GM18498 (cell line): ENCODE results near the gene ALX4.

Experiments
- ATAC-seq: cut with Tn5 transposase; IDR thresholded peaks from one replicate; pipeline ENCODE4 v1.9.1; 2021; ENCODE audit warnings: mild to moderate bottlenecking, moderate library complexity; ENCODE audit not compliant: unreplicated experiment

The ALX4 gene

DNA sequence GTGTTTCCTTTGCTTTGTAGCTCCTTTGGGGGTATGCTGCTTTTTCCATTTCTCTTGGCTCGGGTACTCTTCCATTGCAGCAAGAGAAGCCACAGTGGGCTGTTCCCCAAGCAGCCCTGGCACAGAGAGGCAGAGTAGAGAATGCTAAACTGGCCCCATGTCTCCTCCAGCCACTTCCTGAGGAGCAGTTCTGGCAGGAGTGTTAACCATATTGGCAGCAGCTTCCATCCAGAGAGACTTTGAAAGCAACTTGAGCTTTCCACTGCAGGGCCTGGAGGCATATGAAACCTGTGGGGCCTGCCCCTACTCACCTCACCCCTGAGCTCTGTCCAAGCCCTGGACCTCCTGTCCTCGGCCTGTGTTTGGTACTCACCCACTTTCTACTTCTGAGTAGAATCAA, 61.8 kb downstream of the ALX4 start:
- ATAC-seq, result no peak

DNA sequence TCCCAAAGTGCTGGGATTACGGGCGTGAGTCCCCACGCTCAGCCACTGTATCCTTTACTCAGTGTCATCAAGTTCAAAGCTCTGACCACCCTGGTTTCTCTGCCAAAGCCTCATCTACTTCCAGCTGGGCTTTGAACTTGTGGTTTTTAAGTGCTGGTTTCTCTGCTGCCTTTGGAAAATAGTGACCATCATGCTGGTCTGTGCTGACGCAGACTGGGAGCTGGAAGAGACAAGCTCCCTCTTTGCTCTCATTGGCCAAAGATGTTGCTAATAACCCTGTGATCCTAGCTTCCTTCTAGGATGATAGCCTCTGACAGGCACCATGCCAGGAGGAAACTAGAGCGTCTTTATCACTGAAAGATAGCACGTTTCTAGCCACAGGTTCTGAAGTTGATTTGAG, 62.4 kb downstream of the ALX4 start:
- no peak for ATAC-seq

DNA sequence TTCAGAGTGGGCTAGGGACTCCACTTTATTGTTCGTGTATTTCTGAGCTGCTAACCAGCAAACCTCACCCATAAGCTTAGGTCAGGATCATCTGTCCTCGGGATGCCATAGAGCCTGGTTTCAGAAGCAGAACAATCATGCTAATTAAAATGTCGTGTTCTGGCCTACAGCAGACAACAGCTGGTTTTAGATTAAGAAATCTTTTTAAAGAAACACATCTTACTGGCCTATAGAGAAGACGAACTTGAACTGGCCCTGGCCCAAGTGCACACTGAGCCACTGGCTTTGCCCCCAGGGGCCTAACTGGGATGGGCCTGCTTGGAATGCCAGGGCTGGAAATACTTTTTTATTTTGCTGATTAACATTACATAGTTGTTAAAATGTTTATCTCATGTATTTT, 63.2 kb downstream of the ALX4 start:
- ATAC-seq, result no peak

DNA sequence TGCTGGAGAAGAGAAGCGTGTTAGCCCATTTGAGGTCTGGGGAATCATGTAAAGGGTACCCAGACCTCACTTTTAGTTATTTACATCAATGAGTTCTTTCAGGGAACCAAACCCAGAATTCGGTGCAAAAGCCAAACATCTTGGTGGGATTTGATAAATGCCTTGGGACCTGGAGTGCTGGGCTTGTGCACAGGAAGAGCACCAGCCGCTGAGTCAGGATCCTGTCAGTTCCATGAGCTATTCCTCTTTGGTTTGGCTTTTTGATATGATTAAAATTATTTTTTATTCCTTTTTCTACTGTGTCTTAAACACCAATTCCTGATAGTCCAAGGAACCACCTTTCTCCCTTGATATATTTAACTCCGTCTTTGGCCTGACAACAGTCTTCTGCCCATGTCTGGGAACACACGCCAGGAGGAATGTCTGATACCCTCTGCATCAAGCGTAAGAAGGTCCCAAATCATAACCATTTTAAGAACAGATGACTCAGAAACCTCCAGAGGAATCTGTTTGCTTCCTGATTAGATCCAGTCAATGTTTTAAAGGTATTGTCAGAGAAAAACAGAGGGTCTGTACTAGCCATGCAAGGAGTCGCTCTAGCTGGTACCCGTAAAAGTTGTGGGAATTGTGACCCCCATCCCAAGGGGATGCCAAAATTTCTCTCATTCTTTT, 65.2 kb downstream of the ALX4 start:
- no peak for ATAC-seq

DNA sequence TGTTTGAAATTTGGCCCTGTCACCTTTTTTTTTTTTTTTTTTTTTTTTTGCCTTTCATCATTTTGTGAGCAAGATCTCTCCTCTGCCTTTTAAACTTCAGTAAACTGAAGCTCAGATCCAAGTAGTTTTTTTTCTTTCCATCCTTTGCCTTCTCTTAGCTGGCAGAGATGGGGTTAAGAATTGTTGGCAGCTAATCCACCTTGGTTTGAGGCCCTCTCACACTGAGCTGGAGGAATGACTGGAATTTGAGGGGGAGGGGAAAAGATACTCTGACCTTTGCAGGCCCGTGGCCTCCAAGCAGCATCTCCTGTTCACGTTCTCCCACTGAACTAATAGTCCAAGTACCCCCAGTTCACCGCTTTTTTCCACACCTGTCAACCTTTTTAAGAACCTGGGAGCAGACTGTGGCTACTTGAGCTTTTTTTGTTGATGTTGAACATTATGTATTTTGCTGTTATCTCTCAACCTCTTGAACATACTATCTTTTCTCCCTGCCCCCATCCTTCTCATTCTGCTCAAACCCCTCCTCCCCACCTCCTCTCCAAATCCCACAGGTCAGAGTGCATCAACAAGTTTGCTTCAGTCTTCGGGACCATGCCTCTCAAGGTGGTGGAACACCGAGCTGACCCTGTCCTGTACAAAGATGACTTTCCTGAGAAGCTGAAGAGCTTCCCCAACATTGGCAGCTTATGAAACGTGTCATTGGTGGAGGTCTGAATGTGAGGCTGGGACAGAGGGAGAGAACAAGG, 66.2 kb downstream of the ALX4 start:
- ATAC-seq, result no peak

DNA sequence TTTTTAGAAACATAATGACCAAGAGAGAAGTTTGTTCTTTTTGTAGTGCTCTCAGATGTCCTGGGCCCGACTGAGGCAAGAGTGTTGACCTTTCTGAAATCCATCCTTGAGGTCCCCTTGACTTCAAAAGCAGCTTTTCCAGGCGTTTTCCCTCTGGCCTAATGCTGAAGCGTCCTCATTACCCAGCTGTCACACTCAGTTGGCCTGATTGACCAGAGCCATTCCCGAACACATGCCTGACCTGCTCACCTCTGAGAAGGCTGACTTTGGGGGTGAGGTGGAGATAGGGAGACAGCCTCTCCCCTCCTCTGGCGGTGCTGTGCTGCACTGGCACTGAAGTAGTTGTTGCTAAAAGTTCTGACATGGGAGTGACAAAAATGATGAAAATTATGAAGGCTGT, 66.9 kb downstream of the ALX4 start:
- ATAC-seq, result no peak

DNA sequence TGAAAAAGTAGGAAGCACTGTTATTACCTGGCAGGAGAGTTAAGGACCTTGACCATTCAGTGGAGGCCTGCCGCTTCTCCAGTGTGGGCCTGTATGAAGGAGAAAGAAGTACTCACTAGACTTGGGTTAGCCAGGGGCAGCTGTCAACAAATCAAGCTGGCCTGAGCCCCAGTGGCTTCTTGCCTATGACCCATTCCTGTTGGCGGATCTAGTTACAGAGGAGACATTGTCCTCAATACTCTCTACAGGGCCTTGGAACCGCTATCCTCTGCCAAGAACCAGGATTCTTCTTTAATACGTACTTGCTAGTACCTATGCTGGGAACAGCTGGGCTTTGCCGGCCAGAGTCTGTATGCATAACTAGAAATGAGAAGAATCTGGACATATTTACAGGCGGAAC, 68.1 kb downstream of the ALX4 start:
- ATAC-seq, result no peak

DNA sequence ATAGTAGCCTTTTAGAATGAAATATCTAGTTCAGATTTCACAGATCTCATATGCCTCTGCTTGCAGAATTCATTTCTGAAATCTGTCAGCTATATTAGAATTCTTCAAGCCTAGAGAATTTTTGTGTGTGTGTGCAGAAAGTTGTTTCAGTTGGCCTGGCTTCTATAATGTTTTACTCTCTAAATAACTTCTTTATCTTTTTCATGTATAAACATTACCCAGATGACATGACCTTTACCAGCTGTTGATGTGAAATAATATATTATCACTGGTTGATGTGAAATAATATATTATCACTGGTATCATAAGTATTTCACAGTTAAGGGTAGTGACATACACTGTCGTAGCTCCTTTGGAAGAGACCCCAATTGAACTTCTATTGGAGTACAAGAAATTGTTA, 72.8 kb downstream of the ALX4 start:
- no peak for ATAC-seq

DNA sequence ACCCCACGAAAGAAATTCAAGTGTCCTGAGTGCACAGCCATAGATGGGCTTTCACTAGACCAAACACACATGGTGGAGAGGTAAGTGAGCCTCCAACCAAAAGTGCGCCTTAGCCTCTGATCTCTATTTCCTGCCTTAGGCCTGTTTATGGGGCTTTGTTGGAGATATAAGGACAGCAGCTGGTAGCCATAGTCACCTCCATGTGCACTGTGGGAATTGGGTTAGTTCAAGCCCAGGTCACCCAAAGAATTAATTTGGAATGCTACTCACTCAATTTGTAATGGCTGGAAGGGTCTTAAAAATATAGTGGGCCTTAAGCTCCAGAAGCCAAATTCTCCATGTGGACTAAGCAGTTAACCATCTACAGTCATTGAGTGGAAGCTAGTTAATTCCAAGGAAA, 73.6 kb downstream of the ALX4 start:
- ATAC-seq, result no peak

DNA sequence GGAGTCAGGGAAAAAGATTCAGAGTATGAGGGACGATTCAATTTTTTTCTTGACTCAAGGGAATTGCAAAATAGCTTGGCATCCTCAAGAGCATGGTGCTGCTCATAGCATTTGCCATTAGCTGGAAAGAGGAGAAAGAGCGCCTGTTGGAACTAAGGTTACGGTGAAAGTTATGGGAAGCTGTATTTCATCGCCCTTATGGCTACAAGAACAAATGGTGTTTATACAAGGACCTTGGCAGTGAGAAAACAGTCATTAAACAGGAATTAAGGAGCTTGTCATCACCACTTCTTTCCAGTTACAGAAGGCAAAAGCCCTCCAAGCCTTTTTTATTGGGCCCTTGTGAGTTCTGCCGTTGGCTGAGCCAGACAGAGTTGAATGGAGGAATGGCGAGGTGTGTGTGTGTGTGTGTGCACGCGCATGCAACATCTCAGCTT, 74.2 kb downstream of the ALX4 start:
- ATAC-seq, result no peak

DNA sequence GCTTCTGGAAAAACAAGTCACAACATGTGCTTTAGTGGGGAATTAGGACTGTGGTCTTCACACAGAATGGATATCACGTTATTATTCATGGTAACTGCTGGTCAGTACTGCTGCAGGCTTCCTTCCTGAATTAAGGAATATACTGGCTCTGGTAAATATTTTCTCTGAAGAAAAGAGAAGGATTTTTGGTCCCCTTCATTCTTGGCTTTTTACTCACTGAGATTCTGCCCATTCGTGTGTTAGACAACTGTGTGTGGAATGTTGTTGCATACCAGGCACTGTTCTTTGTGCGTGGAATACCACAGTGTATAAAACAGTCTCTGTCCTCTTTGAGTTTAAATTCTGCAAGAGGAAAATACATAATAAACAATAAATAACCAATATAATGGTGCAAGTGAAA, 80.3 kb downstream of the ALX4 start:
- ATAC-seq, result no peak

DNA sequence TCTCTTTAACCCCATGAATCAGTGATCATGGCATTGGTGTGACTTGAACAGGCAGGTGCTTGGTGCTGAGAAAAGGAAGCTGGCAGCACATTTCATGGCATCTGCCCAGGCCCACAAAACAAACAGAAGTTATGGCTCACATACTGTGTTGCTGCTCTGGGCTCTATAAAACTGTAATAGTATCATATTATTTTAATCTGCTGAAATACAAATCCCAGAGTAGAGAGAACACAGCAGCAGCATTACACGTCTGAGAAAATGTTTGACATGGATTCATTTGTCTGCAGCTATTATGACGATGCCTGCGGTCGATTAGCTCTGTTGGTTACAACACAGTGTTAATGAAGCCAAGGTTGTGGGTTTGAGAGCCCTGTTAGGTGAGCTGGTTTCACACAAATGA, 80.8 kb downstream of the ALX4 start:
- no peak for ATAC-seq

DNA sequence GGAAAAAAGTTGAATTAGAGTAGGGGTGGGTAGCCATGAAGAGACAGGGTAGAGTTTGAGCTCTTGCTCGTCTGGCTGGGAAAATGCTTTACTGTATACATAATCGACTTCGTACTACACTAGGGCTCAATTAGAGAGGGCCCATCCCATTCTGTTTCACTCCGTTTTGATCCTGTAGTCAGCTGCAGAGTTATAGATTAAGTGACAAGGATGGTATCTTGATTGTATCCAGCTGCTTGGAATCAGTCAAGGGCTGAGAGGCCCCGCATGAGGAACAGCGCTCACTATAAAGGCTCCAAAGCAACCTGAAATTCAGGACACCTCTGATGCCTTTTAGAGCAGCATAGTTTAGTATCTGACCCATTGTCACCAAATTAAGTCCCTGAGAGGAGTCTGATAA, 81.6 kb downstream of the ALX4 start:
- no peak for ATAC-seq

DNA sequence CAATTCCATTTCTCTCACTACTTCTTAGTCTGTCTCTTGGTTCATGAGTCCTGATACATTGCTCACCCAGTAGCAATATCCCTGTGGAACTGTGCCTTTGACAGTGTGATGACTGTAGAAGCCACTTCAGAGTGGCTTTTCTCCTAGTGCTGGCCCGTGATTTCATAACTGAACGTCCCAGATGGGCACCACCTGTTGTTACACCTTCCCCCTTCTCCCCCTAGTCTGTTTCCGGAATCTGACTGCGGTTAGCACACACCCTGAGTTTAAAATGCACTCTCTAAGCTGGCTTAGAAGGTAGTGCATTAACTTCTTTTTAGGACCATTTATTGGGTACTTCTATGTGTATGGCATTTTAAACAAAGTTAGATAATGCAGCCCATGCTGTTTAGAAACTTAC, 83.0 kb downstream of the ALX4 start:
- ATAC-seq, result no peak

DNA sequence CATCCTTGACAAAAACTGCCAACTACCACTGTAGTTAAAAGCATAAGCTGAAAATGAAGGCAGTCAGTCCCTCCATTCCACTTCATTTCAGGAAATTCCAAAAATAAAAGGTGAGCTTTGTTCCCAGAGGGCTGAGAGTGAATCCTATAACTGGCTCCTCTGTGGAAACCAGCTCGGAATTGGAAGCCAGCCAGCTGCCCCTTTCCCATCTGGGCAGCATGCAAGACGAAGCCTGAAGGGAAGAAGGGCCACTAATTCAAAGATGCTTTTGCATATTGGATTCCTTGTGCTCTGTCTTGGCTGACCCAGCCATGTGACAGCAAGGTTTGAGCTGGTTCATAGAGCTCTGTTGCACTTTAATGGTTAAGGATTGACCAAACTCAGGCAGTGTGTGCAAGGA, 83.4 kb downstream of the ALX4 start:
- no peak for ATAC-seq

DNA sequence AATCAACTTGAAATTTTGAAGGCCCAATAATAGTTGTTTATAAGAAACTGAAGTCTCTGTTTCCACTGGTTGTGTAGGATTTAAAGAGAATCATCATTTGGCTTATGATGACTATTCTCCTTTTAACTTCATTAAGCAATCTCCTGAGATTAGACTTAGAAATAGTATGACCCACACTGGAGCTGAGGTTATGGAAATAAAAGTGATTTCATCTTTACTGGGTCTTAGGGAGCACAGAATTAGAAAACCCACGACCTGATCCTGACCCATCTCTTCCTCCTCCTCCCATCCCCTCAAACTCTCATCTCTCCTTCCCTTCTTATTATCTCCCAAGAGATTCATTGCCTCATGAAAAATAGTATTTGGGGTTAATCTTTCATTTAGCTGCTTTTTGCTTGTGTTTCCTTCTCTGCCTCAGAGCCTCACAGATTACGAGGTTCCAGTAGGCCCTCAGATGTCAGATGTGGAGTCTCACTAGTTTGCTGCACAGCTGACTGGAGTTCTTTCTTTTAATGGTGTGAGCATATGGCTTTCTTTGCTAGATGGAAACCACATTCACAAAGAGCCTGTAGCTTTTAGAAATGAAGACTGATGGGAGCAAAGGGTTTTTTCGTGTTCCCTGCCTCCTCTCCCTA, 85.0 kb downstream of the ALX4 start:
- ATAC-seq, result no peak

DNA sequence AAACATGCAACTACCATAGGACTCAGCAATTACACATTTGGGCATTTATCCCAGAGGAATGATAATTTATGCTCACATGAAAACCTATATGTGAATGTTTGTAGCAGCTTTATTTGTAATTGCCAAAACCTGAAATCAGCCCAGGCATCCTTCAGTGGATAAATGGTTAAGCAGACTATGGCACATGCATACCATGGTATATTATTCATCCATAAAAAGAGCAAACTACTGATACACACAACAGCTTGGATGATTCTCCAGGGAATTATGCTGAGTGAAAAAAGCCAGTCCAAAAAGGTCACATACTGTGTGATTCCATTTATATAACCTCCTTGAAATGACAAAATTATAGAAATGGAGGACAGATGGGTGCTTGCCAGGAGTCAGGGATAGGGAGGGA, 86.7 kb downstream of the ALX4 start:
- no peak for ATAC-seq

DNA sequence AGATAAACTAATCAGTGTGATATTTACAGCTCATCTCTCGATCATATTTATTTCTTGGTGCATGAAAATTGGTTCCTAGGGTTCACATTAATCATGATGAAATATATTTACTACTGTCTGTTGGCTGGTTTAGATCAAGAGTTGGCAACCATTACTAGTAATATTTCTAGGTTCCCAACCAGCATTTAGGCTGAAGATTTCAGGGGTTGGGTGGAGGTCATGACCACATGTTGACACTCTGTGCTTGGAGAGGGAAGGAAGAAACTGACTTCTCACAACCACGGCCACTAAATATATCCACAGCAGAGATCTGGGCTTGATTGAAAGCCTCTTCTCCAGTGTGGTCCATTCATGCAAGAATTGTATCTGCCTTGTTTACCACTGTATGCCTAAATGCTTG, 87.9 kb downstream of the ALX4 start:
- ATAC-seq, result no peak

DNA sequence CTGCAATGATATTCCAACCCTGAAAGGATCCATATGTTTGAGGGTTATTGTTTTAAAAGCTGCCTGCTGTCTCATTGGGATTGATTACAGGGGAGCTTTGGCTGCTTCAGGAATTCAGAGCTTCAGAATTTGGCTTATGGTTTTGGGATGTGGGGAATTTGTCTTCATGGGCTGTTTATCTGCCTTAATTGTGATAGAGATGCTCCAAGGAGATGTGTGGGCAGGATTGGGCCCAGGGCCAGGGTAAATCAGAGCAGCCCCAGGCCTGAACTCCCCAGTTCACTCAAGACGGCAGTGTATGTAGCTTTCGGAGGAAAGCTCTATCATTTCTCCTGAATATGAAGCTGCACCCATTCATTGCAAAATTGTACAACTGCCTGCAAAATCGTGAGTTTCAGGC, 88.5 kb downstream of the ALX4 start:
- ATAC-seq, result no peak

DNA sequence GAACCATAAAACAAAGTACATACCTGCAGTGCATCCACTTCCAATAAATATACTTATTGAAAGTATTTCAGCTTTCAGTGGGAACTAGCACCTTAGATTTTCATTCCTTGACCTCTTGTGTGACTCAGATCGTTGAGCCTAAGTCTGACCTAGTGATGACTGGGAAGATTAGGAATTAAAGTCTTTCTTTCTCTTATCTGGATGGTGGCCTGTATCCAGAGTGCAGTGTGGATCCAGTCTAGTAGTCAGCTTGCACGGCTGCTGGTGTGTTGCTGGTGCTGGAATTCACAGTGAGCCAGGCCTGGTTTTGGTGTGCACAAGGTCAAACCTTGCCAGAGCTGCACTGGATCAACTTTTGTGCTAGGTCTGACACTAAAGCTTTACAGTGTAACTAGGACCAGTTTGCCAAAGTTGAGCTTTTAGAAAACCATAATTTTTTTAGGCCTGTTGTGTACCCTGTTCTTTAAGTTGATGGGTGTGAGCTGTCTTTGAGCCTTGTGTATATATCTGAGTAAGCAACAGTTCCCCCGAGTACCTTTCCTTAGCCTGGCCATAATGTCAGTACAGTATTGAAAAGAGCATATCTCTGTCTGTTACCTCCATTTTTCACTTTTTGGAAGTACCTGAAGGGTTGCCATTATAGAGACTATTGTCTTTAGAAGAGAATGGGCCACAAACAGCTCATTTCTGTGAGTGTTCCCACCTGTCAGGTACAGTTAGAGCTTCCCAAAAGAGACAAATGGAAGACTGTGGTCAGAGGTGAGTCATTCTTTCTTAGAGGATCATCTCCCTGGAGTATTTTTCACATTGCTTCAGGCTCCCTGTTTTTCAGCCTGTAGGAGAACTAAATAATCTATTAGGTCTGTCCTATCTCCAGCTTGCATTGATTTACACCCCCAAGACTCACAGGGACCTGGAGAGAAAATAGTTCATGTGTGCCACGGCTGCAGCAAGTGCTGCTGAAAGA, 89.8 kb downstream of the ALX4 start:
- no peak for ATAC-seq

DNA sequence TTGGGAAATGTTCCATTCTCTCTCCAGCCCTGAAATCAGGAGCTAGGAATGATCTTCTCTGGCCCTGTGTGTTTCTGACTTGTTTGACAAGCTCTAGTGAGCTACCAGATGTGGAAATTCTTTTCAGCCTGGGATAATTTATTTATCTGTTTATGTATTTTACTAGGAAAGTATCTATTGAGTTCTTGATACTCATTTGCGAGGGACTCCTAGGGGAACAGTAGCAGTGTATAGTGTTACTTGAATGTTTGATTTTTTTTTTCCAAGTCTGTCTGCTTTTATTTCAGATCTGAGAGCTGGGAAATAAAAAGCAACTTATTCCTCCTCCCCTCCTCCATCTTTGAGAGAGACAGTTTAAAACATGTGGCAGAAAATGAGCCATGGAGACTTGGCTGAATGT, 92.5 kb downstream of the ALX4 start:
- ATAC-seq, result no peak
